HG03108 (cell line): Measurements from ENCODE around the gene CABP1.
"Not testable (repeated sequence)": the region's sequence is repeated elsewhere in the genome, so short reads cannot be mapped to it uniquely, and the experiment has no call there.

ENCODE experiments used
- ATAC-seq: cut with Tn5 transposase; IDR thresholded peaks from one replicate; pipeline ENCODE4 v1.9.1; 2021; ENCODE audit warnings: moderate library complexity; ENCODE audit not compliant: unreplicated experiment

The CABP1 gene

DNA sequence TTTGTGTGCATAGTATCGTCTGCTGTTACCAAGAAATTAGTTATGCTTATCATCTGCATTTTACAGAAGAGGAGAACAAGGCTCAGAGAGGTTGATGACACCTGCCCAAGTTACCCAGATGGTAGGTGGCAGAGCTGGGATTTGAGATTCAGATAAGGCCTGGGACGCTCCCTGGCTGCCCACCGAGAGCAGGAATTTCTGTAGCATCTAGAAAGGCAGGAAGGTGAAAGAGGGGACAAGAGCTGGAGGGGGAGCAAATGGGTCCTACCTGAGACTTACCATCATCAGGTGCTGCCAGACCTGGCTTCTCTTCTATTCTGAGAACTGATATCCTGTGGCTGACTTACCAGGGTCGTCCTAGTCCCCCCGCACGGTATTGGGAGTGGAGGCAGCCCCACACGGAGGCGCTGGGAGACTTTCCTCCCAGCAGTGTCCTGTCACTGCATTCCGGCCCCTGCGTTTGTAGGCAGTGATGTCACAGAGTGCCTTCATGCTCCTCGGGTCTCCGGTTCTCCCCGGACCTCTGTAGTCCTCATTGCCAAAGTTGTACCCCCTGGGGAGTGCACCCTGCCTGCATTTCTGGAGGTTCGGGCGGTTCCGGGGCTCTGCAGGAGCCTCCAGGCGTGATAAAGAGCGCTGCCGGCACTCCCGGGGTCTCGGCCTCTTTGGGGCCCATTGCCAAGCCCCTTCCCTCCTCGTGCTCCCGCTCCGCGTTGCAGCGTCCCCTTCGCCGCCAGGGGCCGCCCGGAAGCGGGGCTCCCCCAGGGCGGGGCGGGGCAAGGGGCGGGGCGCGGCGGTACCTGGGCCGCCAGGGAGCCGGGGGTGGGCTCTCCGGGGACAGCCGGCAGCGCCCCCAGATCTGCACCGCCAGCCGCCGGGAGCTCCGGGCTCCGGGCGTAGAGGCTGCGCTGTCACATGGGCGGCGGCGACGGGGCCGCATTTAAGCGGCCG lies at the start of gene CABP1:
Gene CABP1 (plus strand): TSS at position 856 of the 951 bp plus-strand sequence. CDS start 60 bp downstream, at position 916.
- ATAC-seq: peak; percentile 71

DNA sequence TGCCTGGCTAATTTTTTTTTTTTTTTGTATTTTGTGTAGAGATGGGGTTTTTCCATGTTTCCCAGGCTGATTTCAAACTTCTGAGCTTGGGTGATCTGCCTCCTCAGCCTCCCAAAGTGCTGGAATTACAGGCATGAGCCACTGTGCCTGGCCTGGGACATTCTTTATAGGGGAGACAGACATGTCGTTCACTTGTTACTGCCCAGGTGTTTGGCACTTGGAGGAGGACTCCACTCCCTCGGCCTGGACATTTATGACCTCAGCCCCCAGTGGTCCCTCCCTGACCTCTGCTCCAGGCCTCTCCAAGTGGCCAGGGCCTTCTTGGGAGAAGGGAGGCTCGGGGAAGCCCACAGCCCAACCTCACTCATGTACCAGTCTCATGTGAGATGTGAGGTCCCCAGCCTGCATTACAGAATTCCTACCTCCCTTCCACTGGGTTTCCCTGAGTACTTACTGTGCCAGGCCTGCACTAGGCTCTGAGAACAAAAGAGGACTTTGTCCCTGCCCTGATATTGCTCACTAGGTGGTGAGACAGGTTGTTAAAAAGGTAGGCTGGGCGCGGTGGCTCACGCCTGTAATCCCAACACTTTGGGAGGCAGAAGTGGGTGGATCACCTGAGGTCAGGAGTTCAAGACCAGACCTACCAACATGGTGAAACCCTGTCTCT lies 49.6 kb upstream of the CABP1 start:
- ATAC-seq: no peak

DNA sequence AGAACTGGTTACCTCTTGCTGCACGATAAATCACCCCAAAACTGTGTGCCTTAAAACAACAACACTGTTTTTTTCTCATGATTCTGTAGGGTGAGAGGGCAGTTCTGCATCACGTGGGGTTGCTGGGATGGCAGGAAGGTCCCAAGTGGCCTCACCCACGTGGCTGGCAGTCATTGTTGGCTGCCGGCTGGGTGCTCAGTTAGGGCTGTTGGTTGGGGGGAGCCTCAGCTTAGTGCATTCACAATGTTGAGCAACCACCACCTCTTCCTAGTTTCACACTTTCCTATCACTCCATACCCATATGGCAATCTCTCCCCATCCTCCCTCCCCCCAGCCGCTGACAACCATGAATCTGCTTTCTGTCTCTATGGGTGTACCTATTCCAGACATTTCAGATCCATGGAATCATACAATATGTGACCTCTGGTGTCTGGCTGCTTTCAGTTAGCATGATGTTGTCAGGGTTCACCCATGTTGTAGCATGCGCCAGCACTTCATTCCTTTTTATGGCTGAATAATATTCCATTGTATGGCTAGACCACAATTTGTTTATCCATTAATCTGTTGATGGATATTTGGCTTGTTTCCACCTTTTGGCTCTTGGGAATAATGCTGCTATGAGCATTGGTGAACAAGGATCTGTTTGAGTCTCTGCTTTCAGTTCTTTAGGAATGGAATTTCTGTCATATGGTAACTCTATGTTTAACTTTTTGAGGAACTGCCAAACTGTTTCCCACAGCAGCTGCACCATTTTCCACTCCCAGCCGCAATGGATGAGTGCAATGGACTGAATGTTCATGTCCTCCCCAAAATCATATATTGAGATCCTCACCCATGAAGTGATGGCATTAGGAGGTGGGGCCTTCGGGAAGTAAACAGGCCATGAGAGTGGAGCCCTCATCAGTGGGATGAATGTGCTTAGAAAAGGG lies 48.0 kb upstream of the CABP1 start:
- ATAC-seq: no peak

DNA sequence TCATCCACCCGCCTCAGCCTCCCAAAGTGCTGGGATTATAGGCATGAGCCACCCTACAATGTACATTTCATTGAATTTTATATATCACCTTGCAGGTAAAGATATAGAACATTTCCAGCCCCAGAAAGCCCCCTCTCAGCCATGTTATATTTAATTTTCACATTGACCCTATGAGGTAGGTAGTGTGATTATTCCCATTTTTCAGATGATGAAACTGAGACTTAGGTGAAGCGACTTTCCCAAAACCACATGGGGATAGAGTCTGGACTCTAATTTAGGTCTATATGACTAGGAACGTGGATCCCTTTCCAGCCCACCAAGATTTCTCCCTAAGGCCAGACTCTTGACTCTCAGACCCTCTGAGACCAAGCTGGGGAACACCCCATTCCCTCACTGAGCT lies 43.5 kb upstream of the CABP1 start:
- no peak for ATAC-seq

DNA sequence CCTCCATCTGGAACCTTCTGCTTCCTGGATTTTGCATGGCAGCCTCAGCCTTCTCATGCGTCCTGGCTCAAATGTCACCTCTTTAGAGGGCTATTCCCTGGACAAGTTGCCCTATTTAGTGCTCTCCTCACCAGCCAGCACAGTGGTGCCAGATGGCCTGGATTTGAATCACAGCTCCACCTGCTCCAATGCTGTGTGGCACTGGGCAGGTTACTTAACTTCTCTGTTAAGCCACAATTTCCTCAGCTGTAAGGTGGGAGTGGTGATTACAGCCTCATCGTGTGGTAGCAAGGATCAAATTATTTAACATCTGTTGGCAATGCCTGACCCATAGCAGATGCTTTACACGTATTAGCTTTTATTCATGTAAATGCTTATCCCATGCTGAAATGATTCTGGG lies 42.6 kb upstream of the CABP1 start:
- ATAC-seq: no peak

DNA sequence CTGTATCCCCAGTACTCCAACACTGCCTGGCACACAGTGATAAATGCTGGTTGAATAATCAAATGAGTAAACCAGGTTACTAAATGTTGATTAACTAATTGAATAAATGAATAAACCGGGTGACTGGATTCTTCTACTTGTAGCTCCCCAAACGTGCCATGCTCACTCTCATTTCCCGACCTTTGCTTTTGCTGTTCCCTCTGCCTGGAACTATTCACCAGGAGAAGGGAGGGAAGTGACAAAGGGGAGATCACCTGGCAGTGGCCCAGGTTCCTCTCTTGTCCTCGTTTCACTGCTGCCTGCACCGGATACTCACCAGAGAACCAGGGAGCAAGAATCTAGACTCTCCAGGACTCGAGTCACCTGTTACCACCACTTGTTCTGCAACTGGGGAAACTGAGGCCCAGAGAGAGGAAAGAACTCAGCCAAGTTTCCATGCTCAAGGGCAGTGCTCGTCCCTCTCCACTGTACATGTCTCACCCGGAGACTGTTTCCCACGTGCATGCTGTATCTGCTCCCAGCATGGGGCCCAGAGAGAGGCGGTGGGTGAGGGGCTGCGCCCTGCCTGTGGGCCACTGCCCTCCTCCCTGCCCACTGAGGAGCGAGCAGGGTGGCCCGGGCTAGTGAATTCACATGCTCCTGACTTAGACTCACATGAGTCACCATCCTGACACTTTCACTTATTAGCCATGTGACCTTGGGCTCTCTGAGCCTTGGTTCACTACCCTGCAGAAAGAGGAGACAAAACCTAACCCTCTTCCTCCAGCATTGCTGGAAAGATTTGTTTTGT lies 41.6 kb upstream of the CABP1 start:
- ATAC-seq: no peak

DNA sequence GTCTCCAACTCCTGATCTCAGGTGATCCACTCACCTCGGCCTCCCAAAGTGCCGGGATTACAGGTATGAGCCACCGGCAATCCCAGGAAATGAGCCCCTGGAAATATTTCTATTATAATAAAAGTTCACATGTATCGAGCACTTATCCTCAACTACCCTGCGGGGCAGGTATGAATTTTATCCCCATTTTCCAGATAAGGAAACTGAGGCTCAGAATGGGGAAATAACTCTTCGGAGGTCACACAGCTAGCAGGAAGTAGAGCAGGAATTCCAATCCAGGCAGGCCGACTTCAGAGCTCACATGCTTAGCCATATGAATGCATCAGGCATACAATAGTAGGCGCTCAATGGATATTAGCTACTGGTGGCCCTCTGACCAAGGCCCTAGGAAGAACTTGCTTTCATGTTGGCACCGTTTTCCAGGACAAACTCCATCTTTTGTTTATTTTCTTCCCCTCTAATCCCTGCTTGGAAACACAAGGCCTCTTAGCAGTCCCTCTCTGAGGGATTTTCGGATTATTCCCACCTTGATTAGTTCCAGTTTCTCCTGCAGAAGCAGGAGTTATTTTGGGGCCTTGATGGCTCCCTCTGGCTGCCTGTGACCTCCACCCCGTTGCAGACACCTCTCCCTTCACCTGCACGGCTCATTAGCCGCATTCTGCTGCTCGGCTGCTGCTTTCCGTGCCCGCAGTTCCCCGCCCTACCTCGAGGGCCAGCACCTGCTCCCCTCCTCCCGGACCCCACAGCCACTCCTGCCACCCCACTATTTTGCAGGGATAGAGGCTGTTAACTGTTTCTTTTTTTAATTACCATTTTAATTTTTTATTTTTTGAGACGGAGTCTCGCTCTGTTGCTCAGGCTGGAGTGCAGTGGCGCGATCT lies 40.5 kb upstream of the CABP1 start:
- ATAC-seq: no peak

DNA sequence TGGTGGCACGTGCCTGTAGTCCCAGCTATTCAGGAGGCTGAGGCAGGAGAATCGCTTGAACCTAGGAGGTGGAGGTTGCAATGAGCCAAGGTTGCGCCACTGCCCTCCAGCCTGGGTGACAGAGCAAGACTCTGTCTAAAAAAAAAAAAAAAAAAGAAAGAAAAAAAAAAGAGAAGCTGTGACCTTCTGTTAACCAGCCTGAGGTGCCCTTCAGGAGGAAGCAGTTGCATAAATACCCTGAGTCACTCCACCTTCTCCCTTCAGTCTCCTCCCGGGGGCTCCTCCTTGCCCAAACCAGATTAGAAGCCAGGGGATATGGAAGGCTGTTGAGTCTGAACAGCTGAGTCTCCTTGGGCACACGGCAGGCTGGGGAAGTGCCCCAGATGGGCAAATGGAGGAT lies 38.0 kb upstream of the CABP1 start:
- ATAC-seq: not testable (repeated sequence)

DNA sequence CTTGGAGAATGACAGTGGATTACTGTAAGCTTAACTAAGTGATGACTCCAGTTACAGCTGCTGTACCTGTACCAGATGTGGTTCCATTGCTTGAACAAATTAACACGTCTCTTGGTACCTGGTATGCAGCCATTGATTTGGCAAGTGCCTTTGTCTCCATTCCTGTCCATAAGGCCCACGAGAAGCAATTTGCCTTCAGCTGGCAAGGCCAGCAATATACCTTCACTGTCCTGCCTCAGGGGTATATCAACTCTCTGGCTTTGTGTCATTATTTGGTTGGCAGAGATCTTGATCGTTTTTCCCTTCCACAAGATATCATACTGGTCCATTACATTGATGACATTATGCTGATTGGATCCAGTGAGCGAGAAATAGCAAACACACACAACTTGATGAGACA lies 29.9 kb upstream of the CABP1 start:
- no peak for ATAC-seq

DNA sequence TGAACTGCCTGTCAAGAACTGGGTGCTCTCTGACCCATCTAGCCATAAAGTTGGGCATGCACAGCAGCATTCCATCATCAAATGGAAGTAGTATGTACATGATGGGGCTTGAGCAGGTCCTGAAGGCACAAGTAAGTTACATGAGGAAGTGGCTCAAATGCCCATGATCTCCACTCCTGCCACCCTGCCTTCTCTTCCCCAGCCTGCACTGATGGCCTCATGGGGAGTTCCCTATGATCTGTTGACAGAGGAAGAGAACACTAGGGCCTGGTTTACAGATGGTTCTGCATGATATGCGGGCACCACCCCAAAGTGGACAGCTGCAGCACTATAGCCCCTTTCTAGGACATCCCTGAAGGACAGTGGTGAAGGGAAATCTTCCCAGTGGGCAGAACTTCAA lies 28.9 kb upstream of the CABP1 start:
- not testable (repeated sequence) for ATAC-seq

DNA sequence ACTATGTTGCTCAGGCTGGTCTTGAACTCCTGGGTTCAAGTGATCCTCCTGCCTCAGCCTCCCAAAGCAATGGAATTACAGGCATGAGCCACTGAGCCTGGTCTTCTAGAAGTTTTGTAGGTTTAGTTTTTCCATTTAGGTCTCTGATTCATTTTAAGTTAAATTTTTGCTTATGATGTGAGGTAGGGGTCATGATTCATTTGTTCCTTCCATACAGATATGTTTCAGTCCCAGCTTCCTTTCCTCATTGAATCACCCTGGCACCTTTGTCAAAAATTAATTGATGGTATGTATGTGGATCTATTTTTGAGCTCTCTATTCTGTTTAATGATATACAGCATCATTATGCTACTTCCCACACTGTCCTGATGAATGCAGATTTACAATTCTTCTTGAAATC lies 25.6 kb upstream of the CABP1 start:
- no peak for ATAC-seq

DNA sequence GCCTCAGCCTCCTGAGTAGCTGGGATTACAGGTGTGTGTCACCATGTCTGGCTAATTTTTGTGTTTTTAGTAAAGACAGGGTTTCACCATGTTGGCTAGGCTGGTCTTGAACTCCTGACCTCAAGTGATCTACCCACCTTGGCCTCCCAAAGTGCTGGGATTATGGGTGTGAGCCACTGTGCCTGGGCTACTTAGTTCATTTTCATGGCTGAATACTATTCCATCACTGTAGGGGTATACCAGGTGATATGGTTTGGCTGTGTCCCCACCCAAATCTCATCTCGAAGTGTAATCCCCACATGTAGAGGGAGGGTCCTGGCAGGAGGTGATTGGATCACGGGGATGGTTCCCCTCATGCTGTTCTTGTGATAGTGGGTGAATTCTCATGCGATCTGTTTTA lies 23.2 kb upstream of the CABP1 start:
- not testable (repeated sequence) for ATAC-seq

DNA sequence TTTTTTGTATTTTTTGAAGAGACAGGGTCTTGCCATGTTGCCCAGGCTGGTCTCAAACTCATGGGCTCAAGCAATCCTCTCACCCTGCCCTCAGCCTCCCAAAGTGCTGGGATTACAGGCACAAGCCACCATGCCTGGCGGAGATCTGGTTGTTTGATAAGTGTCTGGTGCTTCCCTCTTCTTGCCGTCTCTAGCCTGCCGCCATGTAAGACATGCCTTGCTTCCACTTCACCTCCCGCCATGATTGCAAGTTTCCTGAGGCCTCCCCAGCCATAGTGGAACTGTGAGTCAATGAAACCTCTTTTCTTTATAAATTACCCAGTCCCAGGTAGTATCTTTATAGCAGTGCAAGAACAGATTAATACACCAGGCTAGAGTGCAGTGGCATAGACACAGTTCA lies 22.7 kb upstream of the CABP1 start:
- ATAC-seq: not testable (repeated sequence)

DNA sequence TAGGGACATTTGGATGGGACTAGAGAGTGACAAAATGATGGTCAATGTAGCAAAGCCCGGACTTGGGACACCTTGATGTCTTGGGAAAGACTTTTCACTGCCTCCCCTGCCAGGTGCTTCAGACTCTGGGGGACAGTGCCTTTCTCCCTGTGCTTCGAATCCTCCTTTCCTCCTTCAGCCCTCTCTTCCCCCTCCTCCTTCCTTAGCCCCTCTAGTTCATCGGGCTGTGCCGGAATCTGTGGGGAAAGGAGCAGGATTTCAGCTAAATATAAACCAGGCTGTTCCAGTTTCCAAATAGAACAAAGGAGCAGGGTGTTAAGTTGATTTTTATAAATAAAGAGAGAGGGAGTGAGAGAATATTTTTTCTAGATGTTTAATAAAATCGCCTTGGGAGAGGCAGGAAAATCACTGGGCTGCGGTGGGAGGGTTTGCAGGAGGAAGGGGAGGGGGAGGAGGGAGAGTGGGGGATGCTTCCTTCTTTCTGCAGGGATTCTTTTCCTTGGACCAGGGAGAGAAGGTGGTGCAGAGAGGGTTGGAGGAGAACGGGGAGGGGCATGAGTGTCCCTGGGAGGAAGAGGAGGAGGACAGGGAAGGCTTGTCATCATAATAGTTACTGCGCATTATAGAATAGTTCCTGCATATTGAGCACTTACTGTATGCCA lies 21.3 kb upstream of the CABP1 start:
- no peak for ATAC-seq

DNA sequence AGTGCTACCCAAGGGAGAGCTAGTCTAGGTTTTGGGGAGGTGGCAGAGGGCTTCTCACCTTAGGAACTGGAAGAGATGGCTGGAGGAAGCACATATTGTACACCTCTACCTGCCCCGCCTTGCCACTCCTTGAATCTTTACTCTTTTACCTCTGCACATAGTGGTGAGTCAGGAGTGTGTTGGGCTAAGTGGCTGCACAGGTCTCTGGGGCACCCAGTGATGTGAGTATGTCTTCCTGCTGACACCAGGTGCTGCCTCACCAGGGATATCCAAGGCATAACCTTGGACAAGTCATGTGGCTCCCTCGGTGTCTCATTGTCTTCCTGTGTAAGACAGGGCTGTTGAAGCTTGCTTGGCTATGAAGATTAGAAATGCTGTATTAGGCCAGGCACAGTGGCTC lies 19.8 kb upstream of the CABP1 start:
- ATAC-seq: no peak

DNA sequence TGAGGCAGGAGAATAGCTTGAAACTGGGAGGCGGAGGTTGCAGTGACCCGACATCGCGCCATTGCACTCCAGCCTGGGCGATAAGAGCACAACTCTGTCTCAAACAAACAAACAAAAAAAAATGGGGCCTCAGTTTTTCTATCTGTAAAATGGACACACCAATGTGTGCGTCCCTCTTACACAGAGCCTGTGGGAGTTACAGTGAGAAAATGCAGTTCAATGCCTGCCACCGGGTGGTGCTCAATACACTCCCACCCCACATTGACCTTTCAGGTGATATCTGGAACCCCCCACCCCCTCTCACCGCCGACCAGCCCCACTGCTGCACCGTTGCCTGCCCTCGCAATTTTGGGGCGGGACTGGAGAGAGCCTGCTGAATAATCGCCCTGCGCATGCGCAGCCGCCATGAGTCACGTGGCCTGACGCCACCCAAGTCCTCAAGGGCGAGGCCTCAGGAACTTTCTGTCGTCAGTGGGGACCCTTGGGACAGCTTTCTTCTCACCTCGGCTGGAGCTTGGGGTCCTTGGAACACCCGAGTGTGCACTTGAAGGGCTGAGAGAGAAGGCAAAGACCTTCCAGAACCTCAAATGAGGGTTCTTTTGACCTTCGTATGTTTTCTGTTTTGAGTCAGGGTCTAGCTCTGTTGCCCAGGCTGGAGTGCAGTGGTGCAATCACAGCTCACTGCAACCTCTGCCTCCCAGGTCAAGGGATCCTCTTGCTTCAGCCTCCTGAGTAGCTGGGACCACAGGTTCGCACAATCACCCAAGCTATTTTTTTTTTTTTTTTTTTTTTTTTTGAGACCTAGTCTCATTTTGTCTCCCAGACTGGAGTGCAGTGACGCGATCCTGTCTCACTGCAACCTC lies 14.6 kb upstream of the CABP1 start:
- no peak for ATAC-seq

DNA sequence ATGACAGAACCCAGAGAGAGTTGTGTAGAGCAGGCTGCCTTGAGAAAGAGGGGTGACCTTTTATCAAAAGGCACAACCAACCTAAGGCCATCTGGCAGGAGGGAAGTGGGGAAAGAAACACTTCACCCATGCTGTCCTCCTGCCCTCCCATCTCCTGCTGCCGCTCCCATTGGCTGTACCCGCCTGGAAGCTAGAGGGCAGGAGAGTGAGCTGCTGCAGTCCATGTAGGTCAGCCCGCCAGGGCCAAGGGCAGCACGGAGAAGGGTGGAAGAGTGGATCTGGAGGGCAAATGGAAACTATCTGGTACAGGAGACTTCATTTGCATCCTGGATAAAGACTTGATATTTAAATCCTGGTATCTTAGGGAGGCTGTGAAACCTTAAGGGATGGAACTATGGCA lies 11.5 kb upstream of the CABP1 start:
- ATAC-seq: no peak
